COLO668 (cell line): ENCODE measurements around the gene CFAP74.

Source experiments
- DNase-seq: peaks from one replicate; lab custom pipeline; 2025; ENCODE audit not compliant: unreplicated experiment; lab: John Stamatoyannopoulos, UW

Gene CFAP74

GRCh38 chr1:2003541-2004131, at the start of gene CFAP74:
CFAP74 (minus strand) TSS chr1:2003786; CDS start chr1:1990956, 12,830 bp downstream.
- peak; percentile 65 for DNase-seq

- DNase-seq, result no peak
Observed at GRCh38 chr1:2053217-2053616, 49.6 kb upstream of the CFAP74 start.

GRCh38 chr1:2052756-2053155, 49.2 kb upstream of the CFAP74 start:
- DNase-seq, result no peak

- no peak for DNase-seq
Observed at GRCh38 chr1:2052054-2052679, 48.6 kb upstream of the CFAP74 start.

- DNase-seq, result no peak
Observed at GRCh38 chr1:2050793-2051682, 47.5 kb upstream of the CFAP74 start.

- no peak for DNase-seq
Observed at GRCh38 chr1:2050461-2050792, 46.8 kb upstream of the CFAP74 start.

GRCh38 chr1:2049718-2050431, 46.3 kb upstream of the CFAP74 start, which contains the start of gene PRKCZ:
PRKCZ (plus strand) TSS chr1:2050411; CDS start chr1:2050631, 220 bp downstream.
- peak; percentile 100 for DNase-seq

- DNase-seq, result peak; percentile 80
Observed at GRCh38 chr1:2049225-2049717, 45.7 kb upstream of the CFAP74 start.

GRCh38 chr1:2047749-2048729, 44.5 kb upstream of the CFAP74 start:
- DNase-seq, result peak; percentile 29

GRCh38 chr1:2046953-2047748, 43.6 kb upstream of the CFAP74 start:
- no peak for DNase-seq

GRCh38 chr1:2046174-2046917, 42.8 kb upstream of the CFAP74 start:
- DNase-seq, result peak; percentile 93

- DNase-seq, result no peak
Observed at GRCh38 chr1:2045468-2046173, 42.0 kb upstream of the CFAP74 start.

GRCh38 chr1:2044510-2045319, 41.1 kb upstream of the CFAP74 start:
- DNase-seq, result peak; percentile 76

- no peak for DNase-seq
Observed at GRCh38 chr1:2043886-2044285, 40.3 kb upstream of the CFAP74 start.

- DNase-seq, result peak; percentile 43
Observed at GRCh38 chr1:2042830-2043773, 39.5 kb upstream of the CFAP74 start.

GRCh38 chr1:2041887-2042286, 38.3 kb upstream of the CFAP74 start:
- DNase-seq, result no peak
